ENCODE data around the gene CEP120. TPM values are rescaled to one million over a fixed set of nuclear protein-coding genes. Genes with fewer than 3 reads are reported as not detected.

CEP120 gene
- total RNA-seq, 2 donors from 2014 or later = 19.9 to 23.5 TPM

- Mint-ChIP-seq H3K4me3 (no peak overlapping the region), H3K27me3 (ENCODE audit: insufficient read depth) (no peaks in the 10 kb centered on the region), H3K9me3 (peaks cover 21% of the 10 kb centered on the region), H3K36me3 (ENCODE audit: low read depth) (peaks cover 30% of the 10 kb centered on the region), H3K4me1 (no peaks in the 10 kb centered on the region), H3K27ac (no peak overlapping the region)
- no peak overlapping the region for H3K27ac ChIP-seq (ENCODE audit: low read depth, low read length)
- H3K36me3 ChIP-seq (ENCODE audit: control insufficient read depth, insufficient read depth, low read length) = peaks cover 23% of the 10 kb centered on the region
- H3K27me3 ChIP-seq (ENCODE audit: control insufficient read depth, insufficient read depth, low read length, poor library complexity, severe bottlenecking) = no peaks in the 10 kb centered on the region
- DNase-seq = no peak
- no CpG with 5 or more reads among the region's 1 CpG for WGBS, 2 experiments (ENCODE audit: insufficient coverage in 1 of 2, insufficient read length in 1 of 2)
- H3K4me1 ChIP-seq (ENCODE audit: control insufficient read depth, insufficient read depth, low read length) = no peaks in the 10 kb centered on the region
- no peak overlapping the region for H3K4me3 ChIP-seq (ENCODE audit: low read length)
- H3K9ac ChIP-seq (ENCODE audit: extremely low read depth, low read length, poor library complexity, severe bottlenecking) = no peak overlapping the region
- no peak for TF ChIP-seq CTCF (conservative IDR thresholded peaks at IDR 0.05)
- peaks cover 10% of the 10 kb centered on the region for H3K9me3 ChIP-seq (ENCODE audit: control insufficient read depth, low read length)
These were observed 64.9 kb downstream of the CEP120 start for GRCh38 chr5:123358304-123358703.

- H3K9me3 Mint-ChIP-seq = peaks cover 23% of the 10 kb centered on the region
These were observed 71.4 kb downstream of the CEP120 start for GRCh38 chr5:123351820-123352219.

GRCh38 chr5:123351240-123351639 is 72.0 kb downstream of the CEP120 start:
- Mint-ChIP-seq H3K36me3 (ENCODE audit: low read depth) (peaks cover 14% of the 10 kb centered on the region), H3K9me3 (peaks cover 18% of the 10 kb centered on the region), H3K27ac (no peak overlapping the region), H3K27me3 (ENCODE audit: insufficient read depth) (no peaks in the 10 kb centered on the region), H3K4me1 (no peaks in the 10 kb centered on the region), H3K4me3 (no peak overlapping the region)
- Histone ChIP-seq H3K4me1 (ENCODE audit: control insufficient read depth, insufficient read depth, low read length) (no peaks in the 10 kb centered on the region), H3K9ac (ENCODE audit: extremely low read depth, low read length, poor library complexity, severe bottlenecking) (no peak overlapping the region), H3K36me3 (ENCODE audit: control insufficient read depth, insufficient read depth, low read length) (peaks cover 19% of the 10 kb centered on the region), H3K4me3 (ENCODE audit: low read length) (no peak overlapping the region), H3K27me3 (ENCODE audit: control insufficient read depth, insufficient read depth, low read length, poor library complexity, severe bottlenecking) (no peaks in the 10 kb centered on the region), H3K9me3 (ENCODE audit: control insufficient read depth, low read length) (peaks cover 2% of the 10 kb centered on the region), H3K27ac (ENCODE audit: low read depth, low read length) (no peak overlapping the region)
- WGBS, 2 experiments (ENCODE audit: insufficient coverage in 1 of 2, insufficient read length in 1 of 2) = 100% methylated on average over 1 of the region's 1 CpG; no CpG with 5 or more reads in 1 of the 2 experiments
- TF ChIP-seq CTCF (conservative IDR thresholded peaks at IDR 0.05) = no peak
- DNase-seq = no peak

More at GRCh38 chr5:123351820-123352219, 71.4 kb downstream of the CEP120 start:
- H3K27me3 Mint-ChIP-seq (ENCODE audit: insufficient read depth) = no peaks in the 10 kb centered on the region
- no peak for DNase-seq
- no peaks in the 10 kb centered on the region for H3K4me1 ChIP-seq (ENCODE audit: control insufficient read depth, insufficient read depth, low read length)
- peaks cover 18% of the 10 kb centered on the region for H3K36me3 ChIP-seq (ENCODE audit: control insufficient read depth, insufficient read depth, low read length)
- H3K9me3 ChIP-seq (ENCODE audit: control insufficient read depth, low read length) = peaks cover 6% of the 10 kb centered on the region
- peaks cover 18% of the 10 kb centered on the region for H3K36me3 Mint-ChIP-seq (ENCODE audit: low read depth)
- 95 to 100% methylated on average over 2 of the region's 2 CpGs for WGBS, 2 experiments (ENCODE audit: insufficient coverage in 1 of 2, insufficient read length in 1 of 2)
- no peak overlapping the region for H3K4me3 ChIP-seq (ENCODE audit: low read length)
- H3K27ac ChIP-seq (ENCODE audit: low read depth, low read length) = no peak overlapping the region
- no peaks in the 10 kb centered on the region for H3K4me1 Mint-ChIP-seq
- H3K27me3 ChIP-seq (ENCODE audit: control insufficient read depth, insufficient read depth, low read length, poor library complexity, severe bottlenecking) = no peaks in the 10 kb centered on the region
- no peak overlapping the region for H3K27ac Mint-ChIP-seq
- H3K4me3 Mint-ChIP-seq = no peak overlapping the region
- H3K9ac ChIP-seq (ENCODE audit: extremely low read depth, low read length, poor library complexity, severe bottlenecking) = no peak overlapping the region
- no peak for TF ChIP-seq CTCF (conservative IDR thresholded peaks at IDR 0.05)

All from endodermal cell (in vitro differentiated cells).